D341Med (cell line): Measurements from ENCODE around the gene CHST1.

ENCODE experiments used
- DNase-seq: peaks from one replicate; pipeline ENCODE4 v3.0.0; 2012; ENCODE audit warnings: low spot score

CHST1 gene

DNA sequence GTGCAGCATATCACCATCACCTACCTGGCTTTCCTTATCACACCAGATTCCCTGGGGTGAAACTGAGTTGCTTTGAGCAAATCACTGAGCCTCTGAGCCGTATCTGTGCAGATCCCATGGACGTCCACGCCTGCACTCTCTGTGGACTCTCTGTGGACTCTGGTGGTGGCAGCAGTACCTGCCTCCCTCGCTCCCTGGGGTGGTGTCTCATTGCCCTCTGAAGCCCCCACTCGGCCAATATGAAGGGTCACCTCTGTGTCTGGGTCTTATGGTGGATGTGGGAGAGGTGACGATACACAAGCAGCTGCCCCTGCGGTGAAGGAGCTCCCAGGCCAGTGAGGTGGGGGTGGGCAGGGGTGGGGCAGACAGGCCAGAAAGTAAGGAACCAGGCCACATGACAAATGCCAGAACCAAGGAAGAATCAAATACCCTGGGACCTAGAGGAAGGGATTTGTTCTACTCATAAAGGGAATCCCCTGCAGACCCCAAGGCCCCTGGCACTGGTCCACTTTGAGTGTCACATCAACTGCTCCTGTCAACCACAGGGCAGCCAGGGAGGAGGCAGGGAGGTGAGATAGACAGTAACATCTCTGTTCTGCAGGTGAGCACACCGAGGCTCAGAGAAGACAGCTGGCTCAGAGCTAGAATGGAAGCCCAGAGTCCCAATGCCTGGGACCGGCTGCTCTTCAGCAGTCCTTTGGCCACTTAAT, 9.2 kb upstream of the CHST1 start:
- DNase-seq = no peak

DNA sequence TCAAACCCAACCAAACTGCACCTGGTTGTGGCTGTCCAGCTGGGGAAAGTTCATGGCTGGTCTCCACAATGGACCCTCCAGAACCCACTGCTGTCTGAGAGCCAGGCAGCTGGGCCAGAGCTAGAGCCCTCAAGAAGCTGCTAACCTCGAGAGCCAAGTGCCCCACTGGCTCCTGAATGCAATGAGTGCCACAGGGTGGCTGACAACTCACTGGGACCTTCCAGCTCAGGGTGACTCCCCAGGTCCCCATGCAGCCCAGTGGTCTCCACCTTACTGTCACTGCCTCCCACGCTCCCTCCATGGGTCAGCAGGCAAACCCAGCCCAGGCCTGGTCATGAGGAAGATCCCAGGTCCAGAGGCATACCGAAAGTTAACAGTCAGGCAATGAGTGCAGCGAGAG, 8.0 kb upstream of the CHST1 start:
- DNase-seq = no peak

DNA sequence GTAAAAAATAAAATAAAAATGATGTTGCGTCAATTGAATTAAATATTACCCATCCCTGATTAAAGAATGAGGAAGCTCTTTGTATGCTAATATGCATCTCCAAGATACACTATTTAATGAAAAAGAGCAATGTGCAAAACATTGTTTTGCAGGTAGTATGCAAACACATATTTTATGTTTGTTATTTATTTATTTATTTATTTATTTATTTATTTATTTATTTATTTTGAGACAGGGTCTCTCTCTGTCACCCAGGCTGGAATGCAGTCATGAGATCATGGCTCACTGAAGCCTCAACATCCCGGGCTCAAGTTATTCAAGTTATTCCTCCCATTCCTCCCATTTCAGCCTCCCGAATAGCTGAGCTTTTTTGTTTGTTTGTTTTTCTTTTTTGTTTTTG, 7.2 kb upstream of the CHST1 start:
- no peak for DNase-seq

DNA sequence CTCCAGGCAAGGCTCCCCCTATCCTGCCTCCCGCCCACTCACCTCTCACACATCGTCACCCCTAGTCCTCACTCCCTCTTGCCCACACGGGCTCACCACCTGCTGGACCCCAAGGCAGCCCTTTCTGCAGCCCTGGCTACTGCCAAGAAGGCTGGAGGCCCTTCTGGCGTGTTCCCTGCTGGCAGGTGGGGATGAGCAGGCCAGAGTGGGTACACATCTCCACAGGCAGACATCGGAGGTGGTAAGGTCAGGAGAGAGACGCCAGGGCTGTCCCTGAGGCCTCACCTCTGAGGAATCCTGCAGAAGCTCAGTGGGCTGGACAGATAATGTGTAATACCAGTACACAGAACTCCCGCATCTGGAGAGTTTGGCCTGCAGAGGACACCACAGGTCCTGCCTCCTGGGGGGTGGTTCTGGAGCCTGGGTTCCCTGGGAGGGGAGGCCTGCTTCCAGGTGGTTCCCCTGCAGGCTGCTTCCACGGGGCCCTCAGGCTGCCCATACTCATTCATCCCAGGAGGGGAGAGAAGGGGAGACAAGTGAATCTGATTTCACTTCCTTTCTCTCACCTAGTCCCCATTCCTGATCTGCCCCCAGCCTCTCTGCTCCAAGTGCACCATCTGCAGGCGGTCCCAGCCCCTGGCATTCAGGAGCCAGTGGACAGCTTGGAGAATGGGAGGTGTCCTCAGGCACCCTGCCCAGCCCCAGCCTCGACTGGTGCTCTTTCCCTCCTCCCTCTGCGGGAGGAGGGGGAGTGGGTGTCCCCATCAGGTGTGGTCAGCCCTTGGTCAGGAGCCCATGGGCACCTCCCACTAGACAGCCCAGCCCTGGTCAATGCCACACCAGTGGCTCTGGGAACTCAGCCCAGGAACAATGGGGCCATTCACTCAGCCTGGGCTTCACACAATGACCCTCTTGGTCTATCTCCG, 6.1 kb upstream of the CHST1 start:
- no peak for DNase-seq

DNA sequence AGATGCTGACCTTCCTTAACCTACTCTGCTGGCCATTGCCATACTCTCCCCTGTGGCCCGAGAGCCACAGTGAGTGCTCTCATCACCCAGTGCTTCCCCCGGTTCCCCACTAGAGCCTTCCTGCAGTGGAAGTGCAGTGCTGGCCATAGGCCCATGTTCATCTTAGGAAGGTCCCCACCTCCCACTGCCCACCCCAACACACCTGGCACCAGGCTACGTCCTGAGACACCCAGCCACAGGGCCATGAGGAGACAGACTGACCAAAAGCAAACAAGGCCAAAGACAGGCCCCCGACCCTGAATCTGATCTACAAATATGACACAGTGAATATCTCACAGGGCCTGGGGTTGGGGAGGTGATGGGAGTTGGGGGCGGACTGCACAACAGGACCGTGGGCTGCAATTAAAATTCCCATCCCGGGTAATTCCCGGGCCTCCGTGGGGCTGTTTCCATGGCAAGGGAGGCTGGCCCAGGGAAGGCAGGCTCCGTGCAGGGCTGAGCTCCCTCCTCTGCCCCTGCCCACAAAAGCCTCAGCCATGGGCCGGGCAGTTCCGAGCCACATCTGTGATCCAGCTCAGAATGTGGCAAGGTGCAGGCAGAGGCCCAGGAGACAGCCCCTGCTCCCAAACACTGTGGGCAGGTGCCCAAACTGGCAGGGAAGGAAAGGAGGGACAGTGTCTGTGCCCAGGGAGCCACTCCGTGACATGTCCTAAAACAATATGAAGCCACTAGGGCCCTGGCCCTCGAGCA, 5.1 kb upstream of the CHST1 start:
- DNase-seq = no peak

DNA sequence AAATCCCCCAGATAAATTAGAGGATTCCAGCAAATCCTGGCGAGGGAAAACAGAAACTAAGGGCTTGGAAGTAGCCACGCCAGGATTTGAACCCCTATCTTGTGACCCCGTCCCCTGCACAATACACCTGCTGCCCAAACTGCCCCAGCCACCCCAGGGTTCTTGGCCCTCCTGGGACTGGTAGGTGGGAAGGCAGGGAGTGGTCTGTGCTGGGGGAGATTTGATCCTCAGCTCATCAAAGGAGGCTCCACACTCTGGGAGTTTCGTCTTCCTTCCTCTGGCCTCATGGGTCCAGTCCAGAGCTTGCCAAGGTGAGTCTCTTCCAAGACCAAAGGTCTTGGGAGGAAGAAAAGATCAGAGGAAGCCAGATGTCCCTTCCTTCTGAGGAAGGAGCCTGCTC, 4.5 kb upstream of the CHST1 start:
- no peak for DNase-seq

DNA sequence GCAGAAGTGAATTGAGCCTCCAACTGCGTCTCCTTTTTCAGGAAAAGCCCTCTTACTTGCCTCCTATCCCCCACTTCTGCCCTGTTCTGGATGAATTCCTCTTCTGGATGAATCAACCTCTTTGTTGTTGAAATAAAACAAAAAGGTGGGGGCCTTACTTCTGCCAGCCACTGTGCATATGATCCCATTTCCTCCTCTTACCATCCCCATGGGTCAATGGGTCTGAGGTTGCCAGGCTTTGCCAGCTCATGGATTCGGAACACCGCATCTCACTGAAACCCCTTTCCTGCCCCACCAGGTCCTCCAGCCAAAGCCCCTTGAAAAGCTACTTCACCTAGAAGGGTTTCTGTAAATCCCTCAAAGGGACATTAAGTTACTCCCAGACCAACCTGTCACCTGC, 3.7 kb upstream of the CHST1 start:
- DNase-seq = no peak

DNA sequence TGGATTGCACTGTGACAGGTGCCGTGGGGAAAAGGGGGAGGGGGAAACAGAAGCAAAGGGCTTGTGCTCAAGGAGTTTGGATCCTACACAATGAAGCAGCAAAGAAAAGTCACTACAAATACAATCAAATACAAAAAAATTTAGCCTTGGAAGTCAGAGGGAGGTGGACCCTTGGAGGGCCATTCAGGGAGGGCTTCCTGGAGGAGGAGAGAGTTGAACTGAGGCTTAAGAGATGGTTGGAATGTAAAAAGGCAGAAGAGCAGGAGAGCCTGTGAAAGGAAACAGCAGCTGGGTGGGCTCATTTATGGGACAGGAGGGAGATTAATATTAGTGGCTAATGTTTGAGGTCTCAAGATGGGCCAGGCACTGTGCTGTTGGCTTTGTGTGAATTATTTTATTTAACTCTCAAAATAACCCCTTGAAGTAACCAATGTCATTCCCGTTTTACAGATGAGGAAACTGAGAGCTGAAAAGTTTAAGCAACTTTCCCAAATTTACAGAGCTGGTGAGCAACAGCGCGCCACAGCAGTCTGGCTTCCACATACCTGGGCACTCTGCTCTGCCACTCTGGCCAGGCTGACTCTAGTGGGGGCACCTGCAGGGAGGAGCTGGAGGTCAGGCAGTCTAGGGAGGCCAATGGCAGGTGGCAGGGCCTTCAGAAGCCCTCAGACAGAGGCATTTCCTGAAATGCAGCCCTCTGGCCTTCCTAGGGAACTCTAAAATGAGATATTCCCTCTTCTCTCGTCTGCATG, 2.7 kb upstream of the CHST1 start:
- DNase-seq = no peak

DNA sequence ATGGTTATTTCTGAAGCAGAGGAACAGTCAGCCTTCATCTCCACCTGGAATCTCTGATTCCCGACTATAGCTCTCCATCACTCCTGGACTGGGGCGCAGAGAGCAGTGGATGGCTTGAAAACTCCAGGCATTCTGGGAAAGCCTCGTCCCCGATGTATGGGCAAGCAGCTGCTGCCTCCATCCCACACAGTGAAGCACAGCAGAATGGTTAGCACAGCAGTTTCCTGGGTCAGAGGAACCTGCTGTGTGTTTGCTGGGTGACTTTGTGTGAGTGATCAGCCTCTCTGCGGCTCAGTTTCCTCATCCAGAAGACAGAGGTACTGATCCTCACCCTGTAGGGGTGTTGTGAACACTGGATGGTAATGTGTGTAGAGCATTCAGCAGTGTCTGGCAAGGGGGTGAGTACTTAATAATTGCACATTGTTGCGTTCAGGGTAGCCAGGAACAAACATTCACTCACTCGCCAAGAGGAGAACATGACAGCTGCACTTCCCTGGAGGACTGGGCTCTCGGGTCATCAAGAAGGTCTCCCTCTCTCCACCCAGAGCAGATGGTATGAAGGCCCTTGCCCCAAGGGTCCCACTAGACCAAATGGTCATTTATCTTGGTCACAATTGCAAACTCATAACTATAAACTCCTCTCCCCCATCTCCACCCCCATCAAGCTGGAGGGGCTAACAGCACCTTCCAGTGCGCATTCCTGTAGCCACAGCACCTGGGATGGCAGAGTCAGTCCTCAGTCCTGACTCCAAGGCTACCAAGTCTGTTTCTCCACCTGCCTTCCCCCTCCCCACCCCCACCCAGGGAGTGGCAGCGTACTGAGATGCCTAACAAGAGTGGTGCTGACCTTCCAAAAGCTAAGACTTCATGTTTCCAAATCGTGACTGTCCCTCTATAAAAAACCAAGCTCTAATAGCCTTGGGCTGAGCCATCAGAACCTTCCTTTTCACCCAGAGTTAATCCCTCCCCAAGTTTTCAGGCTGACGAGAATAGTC, 1.5 kb upstream of the CHST1 start:
- DNase-seq = no peak

DNA sequence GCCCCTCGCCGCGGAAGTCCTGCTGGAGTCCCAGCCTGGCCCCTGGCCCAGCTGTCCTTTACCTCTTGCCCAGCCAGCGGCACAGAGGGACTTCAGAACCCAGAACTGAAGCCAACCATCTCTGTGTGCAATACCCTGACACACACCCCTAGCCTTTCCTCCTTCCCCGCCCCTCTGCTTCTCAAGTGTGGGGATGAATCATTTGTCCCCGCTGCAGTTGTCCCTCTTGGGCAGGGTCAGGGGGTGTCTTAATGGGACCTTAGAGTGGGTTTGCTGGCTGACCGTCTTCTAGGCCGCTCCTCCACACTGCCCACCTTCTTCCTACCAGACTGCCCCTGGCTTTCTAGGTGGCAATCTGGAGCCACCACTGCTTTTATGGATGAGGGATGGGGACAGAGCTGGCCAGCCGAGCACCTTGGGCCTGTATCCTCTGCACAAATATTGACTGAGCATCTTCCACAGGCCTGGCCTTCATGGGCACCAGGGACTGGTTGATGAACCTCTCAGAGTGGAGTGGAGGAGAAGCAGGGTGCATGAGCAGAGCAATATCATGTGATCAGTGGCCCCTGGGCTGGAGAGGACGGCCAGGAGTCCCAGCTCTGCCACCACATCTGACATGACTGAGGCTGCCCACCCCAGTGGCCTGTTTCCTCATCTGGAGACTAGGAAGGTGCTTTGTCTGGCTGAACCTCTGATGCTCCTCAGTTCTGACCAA, 668 bp upstream of the CHST1 start:
- no peak for DNase-seq

DNA sequence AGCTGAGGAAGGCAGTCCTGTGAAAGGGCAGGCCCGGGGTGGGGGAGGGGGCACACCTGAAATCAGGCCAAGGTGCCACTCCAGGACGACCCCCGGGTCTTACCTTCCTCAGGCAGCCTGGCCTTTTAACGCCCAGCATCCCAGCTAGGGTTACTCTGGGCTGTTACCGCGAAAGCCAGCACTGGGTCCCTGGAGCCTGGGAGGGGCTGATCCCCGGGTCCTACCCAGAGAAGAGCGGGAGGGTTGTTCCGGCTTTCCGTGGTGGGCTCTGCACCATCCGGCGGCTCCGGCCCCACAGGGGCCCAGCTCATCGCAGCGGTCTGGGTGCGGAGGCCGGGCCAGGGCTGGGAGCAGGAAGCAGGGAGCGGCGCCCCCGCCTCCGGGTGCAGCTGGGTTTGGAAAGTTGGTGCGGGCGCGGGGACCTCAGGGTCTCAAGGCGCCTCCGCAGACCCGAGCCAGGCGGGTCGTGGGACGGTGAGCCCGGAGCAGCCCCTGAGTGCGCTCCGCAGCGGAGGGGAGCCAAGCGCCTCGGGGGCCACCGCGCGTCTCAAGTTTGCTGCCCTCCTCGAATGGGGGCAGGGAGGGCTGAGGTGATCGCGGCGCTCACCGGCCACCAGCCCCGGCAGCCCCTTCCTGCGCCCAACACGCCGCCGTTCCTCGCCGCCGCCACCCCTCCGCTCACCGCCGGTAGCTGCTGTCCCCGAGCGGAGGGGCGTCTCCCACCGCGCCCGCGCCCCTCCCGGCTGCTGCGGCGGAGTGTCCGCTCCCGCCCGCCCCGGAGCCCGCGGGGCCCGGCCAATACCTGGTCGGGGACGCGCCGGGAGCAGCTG, 831 bp downstream of the CHST1 start:
- peak; percentile 68 for DNase-seq

DNA sequence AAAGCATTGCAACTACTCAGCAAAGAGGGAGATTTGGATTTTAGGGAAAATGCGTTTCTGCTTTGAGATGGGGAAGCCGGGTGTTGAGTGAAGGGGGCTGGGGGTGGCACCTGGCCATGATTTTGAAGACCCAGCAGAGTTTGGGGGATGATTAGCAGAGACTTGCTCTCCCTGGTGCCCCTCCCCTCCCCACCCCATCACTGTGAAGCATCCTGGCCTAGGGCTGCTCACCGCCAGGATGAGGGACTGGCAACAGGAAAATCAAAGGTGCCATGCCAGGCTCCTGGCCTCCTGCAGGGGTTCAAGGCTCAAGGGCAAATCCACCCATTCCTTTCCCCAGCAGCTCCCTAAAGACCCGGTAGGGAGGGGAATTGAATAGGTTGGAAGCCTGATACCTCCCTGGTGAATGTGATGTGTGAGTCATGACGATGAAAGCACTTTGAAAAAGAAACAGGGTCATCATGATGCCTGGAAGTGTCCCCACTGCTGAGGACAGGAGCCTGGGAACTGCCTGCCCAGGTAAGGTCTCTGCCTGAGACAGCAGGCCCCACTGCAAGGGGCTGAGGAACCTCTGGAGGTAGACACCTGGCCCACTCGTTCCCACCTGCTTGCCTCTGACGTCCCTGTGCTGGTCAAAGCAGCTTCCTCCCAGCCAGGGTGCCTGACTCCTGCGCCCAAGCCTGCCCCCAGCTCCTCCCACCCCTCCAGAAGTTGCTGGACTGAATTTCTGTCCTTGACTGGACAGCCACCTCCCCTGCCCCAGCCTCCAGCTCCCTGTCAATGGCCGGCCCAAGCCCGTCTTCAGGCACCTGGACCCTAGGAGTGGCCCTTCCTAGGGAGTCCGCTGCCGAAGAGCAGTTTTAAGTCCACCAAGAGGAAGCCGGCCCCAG, 1.7 kb downstream of the CHST1 start:
- no peak for DNase-seq

DNA sequence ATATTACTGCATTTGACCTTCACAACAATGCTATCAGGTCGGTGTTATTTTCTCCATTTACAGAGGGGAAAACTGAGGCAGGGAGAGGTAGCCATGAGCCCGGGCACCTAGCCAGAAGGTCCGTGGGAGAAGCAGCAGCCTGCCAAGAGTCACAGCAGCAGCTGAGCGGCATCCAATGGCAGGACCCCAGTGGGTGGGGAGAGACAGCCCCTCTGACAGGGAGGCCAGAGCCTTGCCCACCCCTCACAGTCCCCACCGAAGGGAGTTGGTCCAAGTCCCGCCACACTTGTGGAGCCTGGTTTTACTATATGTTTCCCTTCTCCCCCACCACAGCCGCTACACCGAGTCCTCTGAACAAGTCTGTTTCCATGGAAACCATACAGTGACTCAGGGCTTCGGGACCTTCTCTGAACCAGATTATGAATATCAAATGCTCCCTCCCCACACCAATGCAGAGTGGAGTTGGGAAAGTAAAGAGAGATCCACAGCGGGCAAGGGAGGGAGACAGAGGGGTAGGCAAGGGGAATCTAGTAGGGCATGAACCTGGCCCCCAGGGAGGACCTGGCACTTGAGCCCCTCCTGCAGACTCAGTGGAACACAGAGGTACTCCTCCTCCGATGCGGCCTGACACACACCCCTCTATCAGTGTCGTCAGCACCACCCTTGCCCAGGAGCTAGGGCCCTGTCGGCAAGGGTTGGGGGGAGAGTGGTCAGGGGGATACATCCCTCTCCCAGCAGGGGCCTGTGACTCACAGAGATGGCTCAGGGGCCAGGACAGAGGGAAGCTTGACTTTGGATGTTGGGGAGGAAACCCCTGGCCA, 2.5 kb downstream of the CHST1 start:
- DNase-seq = no peak

DNA sequence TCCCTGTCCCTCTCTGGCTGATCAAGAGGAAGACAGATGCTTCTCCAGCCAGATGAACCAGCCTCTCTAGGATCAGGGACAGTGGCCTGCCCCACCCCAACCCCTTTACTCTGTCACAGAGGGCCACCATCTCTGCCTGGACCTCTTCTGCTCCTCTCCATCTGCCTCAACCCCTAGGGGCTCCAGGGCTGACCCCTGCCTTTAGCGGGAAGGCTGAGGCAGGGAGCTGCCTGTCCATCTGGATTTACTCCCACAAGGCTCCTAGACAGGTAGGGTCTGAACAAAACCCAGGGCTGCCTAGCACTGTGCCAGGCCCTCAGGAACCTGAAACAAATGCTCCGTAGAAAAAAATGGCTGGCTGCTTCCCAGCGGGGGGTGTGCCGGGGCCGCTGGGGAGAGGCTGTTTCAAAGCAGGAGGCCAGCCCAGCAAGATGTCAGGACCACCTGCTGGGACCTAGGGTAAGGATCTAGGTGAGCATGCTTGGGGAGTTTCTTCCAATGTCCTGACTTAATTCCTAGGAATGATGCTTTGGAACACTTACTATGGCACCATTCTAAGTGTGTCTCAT, 3.2 kb downstream of the CHST1 start:
- no peak for DNase-seq

DNA sequence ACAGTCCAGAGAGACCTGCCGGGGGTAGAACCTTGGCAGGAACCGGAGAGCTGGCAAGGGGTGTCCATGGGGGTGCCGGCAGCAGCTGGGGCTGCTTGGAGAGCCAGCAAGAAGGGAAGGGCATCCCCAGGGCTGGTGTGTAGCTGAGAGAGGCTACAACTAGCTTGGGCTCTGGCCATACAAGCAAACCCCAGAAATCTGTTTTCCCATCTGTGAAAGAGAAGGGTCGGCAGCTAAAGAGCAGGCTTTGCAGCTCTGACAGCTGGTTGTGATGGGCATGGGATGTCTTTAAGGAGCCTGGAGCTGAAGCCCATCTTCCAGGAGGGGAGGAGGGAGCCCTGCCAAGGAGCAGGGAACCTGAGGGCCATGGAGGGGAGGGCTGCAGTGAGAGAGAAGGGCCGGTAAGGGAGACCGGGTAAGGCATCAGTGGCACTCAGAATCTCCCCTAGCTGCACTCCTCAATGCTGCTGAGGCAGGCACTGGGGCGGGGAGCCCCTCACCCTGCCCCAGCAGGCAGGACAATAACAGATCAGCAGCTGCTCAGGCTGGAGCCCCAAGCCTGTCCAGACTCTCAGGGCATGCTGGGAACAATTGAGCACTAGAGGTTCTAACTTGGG, 3.9 kb downstream of the CHST1 start:
- no peak for DNase-seq

DNA sequence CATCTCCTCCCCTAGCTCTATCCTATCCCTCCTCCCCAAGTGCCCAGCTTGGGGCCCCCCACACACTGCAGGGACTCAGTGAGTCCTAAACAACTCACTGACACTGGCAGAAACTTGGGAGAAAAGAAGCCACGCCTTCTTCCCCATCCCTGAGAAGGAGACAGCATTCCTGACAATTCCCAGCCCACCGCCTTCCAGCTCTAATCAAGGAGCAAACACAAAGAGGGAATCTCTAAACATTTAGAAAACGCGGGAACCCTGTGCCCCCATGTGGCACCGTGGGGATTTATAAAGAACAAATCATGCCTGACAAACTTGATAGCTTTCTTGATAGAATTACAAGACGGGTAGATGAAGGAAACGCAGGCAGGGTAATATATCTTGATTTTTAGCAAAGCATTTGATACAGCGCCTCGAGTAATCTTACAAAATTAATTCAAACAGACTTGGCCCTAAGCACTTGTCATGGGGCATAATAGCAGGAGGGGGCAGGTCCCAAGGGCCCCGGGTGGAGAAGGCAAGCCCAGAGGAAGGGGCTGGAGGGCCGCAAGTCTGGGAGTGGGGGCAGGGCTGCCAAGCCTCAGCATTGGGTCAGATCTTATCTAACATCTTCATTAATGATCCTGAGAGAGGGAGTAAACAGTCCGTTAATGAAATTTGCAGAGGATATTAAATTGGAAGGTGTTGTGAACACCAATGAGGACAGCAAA, 4.5 kb downstream of the CHST1 start:
- no peak for DNase-seq
